H9 (cell line): ENCODE measurements around the gene SDHC. TPM values are rescaled to one million over a fixed set of nuclear protein-coding genes. Genes with fewer than 3 reads are reported as not detected.

Experiments used
- DNase-seq: peaks from one replicate; pipeline ENCODE4 v3.0.0-alpha.2; 2017
- H2AFZ ChIP-seq: one replicate; pipeline ENCODE4 v1.6.1; 2013; ENCODE audit warnings: mild to moderate bottlenecking, low read length, control low read depth, moderate library complexity
- H2AK5ac ChIP-seq: 2 replicates; pipeline ENCODE4 v1.6.1; 2013; ENCODE audit warnings: low read length, control low read depth, mixed read lengths; ENCODE audit not compliant: insufficient read length
- H2BK120ac ChIP-seq: one replicate; pipeline ENCODE4 v1.6.1; 2013; ENCODE audit warnings: low read depth, mild to moderate bottlenecking, low read length, control low read depth, inconsistent platforms; ENCODE audit not compliant: poor library complexity, severe bottlenecking
- H2BK12ac ChIP-seq: 2 replicates; pipeline ENCODE4 v1.6.1; 2013; ENCODE audit warnings: low read length, control low read depth, mixed read lengths, low read depth; ENCODE audit not compliant: insufficient read length
- H2BK15ac ChIP-seq: 2 replicates; pipeline ENCODE4 v1.6.1; 2013; ENCODE audit warnings: low read depth, low read length, control low read depth
- H2BK20ac ChIP-seq: one replicate; pipeline ENCODE4 v1.6.1; 2013; ENCODE audit warnings: low read depth, mild to moderate bottlenecking, low read length, control low read depth, inconsistent platforms; ENCODE audit not compliant: poor library complexity, severe bottlenecking
- H2BK5ac ChIP-seq: 2 replicates; pipeline ENCODE4 v1.6.1; 2013; ENCODE audit warnings: low read length, control low read depth, mixed read lengths; ENCODE audit not compliant: insufficient read length
- H3K14ac ChIP-seq: 2 replicates; pipeline ENCODE4 v1.6.1; 2013; ENCODE audit warnings: low read length, control low read depth; ENCODE audit not compliant: insufficient read depth
- H3K18ac ChIP-seq: 2 replicates; pipeline ENCODE4 v1.6.1; 2013; ENCODE audit warnings: low read depth, mild to moderate bottlenecking, mixed read lengths, low read length, control low read depth; ENCODE audit not compliant: insufficient read length
- H3K23ac ChIP-seq: 2 replicates; pipeline ENCODE4 v1.6.1; 2013; ENCODE audit warnings: low read length, control low read depth, mixed read lengths, low read depth; ENCODE audit not compliant: insufficient read length
- H3K23me2 ChIP-seq: 2 replicates; pipeline ENCODE4 v1.6.1; 2013; ENCODE audit warnings: low read depth, mild to moderate bottlenecking, mixed read lengths, low read length, control low read depth; ENCODE audit not compliant: insufficient read length, poor library complexity, severe bottlenecking
- H3K27ac ChIP-seq: 2 replicates; pipeline ENCODE4 v1.5.1; 2013; ENCODE audit warnings: low read length, control low read depth, mixed read lengths, low read depth; ENCODE audit not compliant: insufficient read length
- H3K27me3 ChIP-seq: 2 replicates; pipeline ENCODE4 v1.6.1; 2013; ENCODE audit warnings: low read length, control low read depth, inconsistent platforms; ENCODE audit not compliant: insufficient read depth
- H3K4ac ChIP-seq: 2 replicates; pipeline ENCODE4 v1.6.1; 2013; ENCODE audit warnings: low read depth, mild to moderate bottlenecking, control low read depth, inconsistent platforms, low read length, moderate library complexity
- H3K4me1 ChIP-seq: 2 replicates; pipeline ENCODE4 v1.6.1; 2013; ENCODE audit warnings: low read length, control low read depth, inconsistent platforms; ENCODE audit not compliant: insufficient read depth
- H3K4me2 ChIP-seq: 2 replicates; pipeline ENCODE4 v1.6.1; 2013; ENCODE audit warnings: low read length, control low read depth, mixed read lengths; ENCODE audit not compliant: insufficient read length, insufficient read depth
- H3K56ac ChIP-seq: 2 replicates; pipeline ENCODE4 v1.6.1; 2013; ENCODE audit warnings: low read depth, mild to moderate bottlenecking, mixed read lengths, low read length, control low read depth; ENCODE audit not compliant: insufficient read length
- H3K79me1 ChIP-seq: 2 replicates; pipeline ENCODE4 v1.6.1; 2013; ENCODE audit warnings: low read depth, mild to moderate bottlenecking, moderate library complexity, low read length, control low read depth, inconsistent platforms; ENCODE audit not compliant: insufficient read depth, poor library complexity, severe bottlenecking
- H3K79me2 ChIP-seq: 2 replicates; pipeline ENCODE4 v1.6.1; 2013; ENCODE audit warnings: low read length, control low read depth, inconsistent platforms; ENCODE audit not compliant: insufficient read depth
- H3K9ac ChIP-seq: 2 replicates; pipeline ENCODE4 v1.6.1; 2013; ENCODE audit warnings: low read length, control low read depth, mixed read lengths; ENCODE audit not compliant: insufficient read length; ENCODE audit errors: extremely low read depth
- H3K9me3 ChIP-seq: one replicate; pipeline ENCODE4 v1.6.1; 2013; ENCODE audit warnings: low read depth, low read length, inconsistent platforms; ENCODE audit not compliant: control insufficient read depth
- H3T11ph ChIP-seq: one replicate; pipeline ENCODE4 v1.6.1; 2013; ENCODE audit warnings: mild to moderate bottlenecking, low read length, control low read depth, inconsistent platforms
- H4K20me1 ChIP-seq: one replicate; pipeline ENCODE4 v1.6.1; 2013; ENCODE audit not compliant: control insufficient read depth, insufficient read length, insufficient read depth
- H4K5ac ChIP-seq: 2 replicates; pipeline ENCODE4 v1.6.1; 2013; ENCODE audit warnings: low read depth, mild to moderate bottlenecking, mixed read lengths, low read length, control low read depth; ENCODE audit not compliant: insufficient read length
- H4K8ac ChIP-seq: replicated peaks from 2 replicates; pipeline ENCODE4 v1.6.1; 2013; ENCODE audit warnings: low read length, control low read depth, mixed read lengths, low read depth; ENCODE audit not compliant: insufficient read length
- H4K91ac ChIP-seq: 2 replicates; pipeline ENCODE4 v1.6.1; 2013; ENCODE audit warnings: low read depth, mild to moderate bottlenecking, moderate library complexity, mixed read lengths, low read length, control low read depth; ENCODE audit not compliant: insufficient read length
- H3K27ac Mint-ChIP-seq, 3 experiments: 2 replicates in 2 of 3; 3 replicates in 1 of 3; pipeline ENCODE4 v1.8.0; 2020 to 2021; ENCODE audit warnings: mixed read lengths in 3 of 3, mild to moderate bottlenecking in 1 of 3, moderate library complexity in 1 of 3
- H3K27me3 Mint-ChIP-seq: 2 replicates; pipeline ENCODE4 v1.8.0; 2021; ENCODE audit warnings: low read depth, mild to moderate bottlenecking, moderate library complexity, mixed read lengths
- H3K36me3 Mint-ChIP-seq, 3 experiments: 2 replicates in 2 of 3; 3 replicates in 1 of 3; pipeline ENCODE4 v1.8.0; 2020 to 2021; ENCODE audit warnings: low read depth in 3 of 3, mixed read lengths in 3 of 3; ENCODE audit not compliant: insufficient read depth in 1 of 3
- H3K4me1 Mint-ChIP-seq, 2 experiments: 2 replicates each; pipeline ENCODE4 v1.8.0; 2020; ENCODE audit warnings: mixed read lengths in 2 of 2
- H3K4me3 Mint-ChIP-seq, 2 experiments: 2 replicates in 1 of 2; 3 replicates in 1 of 2; pipeline ENCODE4 v1.8.0; 2020 to 2021; ENCODE audit warnings: mild to moderate bottlenecking in 2 of 2, mixed read lengths in 2 of 2, moderate library complexity in 1 of 2
- H3K9me3 Mint-ChIP-seq, 2 experiments: 2 replicates in 1 of 2; 3 replicates in 1 of 2; pipeline ENCODE4 v1.8.0; 2020; ENCODE audit warnings: mild to moderate bottlenecking in 2 of 2, mixed read lengths in 2 of 2, moderate library complexity in 1 of 2
- WGBS: extraction: QIAGEN DNeasy Blood & Tissue Kit; methylation state at CpG from one replicate; pipeline ENCODE4 v1.1.7; 2013; ENCODE audit warnings: missing lambda C conversion rate, low lambda C conversion rate, mixed read lengths; ENCODE audit not compliant: insufficient read length; ENCODE audit errors: extremely low coverage; 5-methylcytosine and 5-hydroxymethylcytosine counted together
- total RNA-seq: library from RNA; stranded (reverse); gene quantifications from 2 replicates; pipeline ENCODE4 v1.2.1, GENCODE V29; 2021
- TF ChIP-seq, protein P1 (sequence below): fragments of 200-600 bp; sonication (generic); conservative IDR thresholded peaks from 3 replicates; pipeline ENCODE4 v1.8.0; 2021; ENCODE audit warnings: antibody characterized with exemption, mild to moderate bottlenecking

The SDHC gene
- total RNA-seq, 1 experiment from 2014 or later: 198 TPM

DNA sequence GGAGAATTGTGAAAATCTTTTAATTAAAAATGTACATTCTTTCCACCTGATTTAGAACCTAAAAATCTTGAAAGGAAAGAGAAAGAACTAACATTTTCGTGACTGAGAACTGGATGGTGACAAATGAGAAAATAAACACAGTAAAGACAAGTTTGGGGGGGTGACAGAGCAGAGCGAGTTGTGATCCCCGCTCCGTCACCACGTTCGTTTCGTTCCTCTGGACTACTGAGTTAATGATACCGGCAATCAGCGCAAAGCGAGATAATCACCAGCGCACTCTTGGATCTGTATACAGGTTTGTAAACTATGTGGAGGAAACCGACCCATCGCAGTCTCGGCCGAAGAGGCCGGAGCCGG lies 84.7 kb downstream of the SDHC start:
- Histone ChIP-seq H2AK5ac (no peak overlapping the region), H2BK120ac (no peak overlapping the region), H2BK20ac (no peak overlapping the region), H3K23me2 (peaks cover 5% of the 10 kb centered on the region), H3K79me1 (no peaks in the 10 kb centered on the region), H3K9me3 (no peaks in the 10 kb centered on the region), H3K27me3 (no peaks in the 10 kb centered on the region), H2BK15ac (no peak overlapping the region), H3K14ac (peak overlapping the region; percentile 59; the same call in 1 of the 2 replicates), H3K79me2 (no peaks in the 10 kb centered on the region), H2AFZ (peak overlapping the region; percentile 79), H3K4ac (no peak overlapping the region), H3K56ac (no peak overlapping the region), H3K9ac (peak overlapping the region; percentile 73), H4K8ac (no peak overlapping the region), H3K27ac (peak overlapping the region; percentile 57), H3T11ph (no peak overlapping the region), H4K20me1 (no peaks in the 10 kb centered on the region), H3K18ac (peak overlapping the region; percentile 77), H4K91ac (no peak overlapping the region), H3K4me2 (peak overlapping the region; percentile 57), H3K4me1 (no peaks in the 10 kb centered on the region), H2BK5ac (no peak overlapping the region), H3K23ac (no peak overlapping the region), H2BK12ac (no peak overlapping the region), H4K5ac (no peak overlapping the region)
- no peaks in the 10 kb centered on the region; a peak in 1 of 7 replicates for H3K36me3 Mint-ChIP-seq
- no peak for DNase-seq
- H3K9me3 Mint-ChIP-seq: peaks cover 0 to 4% of the 10 kb centered on the region in 2 experiments; a peak in 2 of 5 replicates
- peak overlapping the region; percentile 97 to 100 (median 99) for H3K27ac Mint-ChIP-seq
- H3K4me3 Mint-ChIP-seq: peak overlapping the region; percentile 97
- H3K4me1 Mint-ChIP-seq: peaks cover 11 to 15% of the 10 kb centered on the region in 2 experiments
- TF ChIP-seq, protein P1, sequence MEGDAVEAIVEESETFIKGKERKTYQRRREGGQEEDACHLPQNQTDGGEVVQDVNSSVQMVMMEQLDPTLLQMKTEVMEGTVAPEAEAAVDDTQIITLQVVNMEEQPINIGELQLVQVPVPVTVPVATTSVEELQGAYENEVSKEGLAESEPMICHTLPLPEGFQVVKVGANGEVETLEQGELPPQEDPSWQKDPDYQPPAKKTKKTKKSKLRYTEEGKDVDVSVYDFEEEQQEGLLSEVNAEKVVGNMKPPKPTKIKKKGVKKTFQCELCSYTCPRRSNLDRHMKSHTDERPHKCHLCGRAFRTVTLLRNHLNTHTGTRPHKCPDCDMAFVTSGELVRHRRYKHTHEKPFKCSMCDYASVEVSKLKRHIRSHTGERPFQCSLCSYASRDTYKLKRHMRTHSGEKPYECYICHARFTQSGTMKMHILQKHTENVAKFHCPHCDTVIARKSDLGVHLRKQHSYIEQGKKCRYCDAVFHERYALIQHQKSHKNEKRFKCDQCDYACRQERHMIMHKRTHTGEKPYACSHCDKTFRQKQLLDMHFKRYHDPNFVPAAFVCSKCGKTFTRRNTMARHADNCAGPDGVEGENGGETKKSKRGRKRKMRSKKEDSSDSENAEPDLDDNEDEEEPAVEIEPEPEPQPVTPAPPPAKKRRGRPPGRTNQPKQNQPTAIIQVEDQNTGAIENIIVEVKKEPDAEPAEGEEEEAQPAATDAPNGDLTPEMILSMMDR: no peak
- peaks cover 10% of the 10 kb centered on the region for H3K27me3 Mint-ChIP-seq
- no CpG with 5 or more reads among the region's 17 CpGs for WGBS
